Measurements from ENCODE around the gene GPC6. TPM values are rescaled to one million over a fixed set of nuclear protein-coding genes. Genes with fewer than 3 reads are reported as not detected.

GPC6 gene
- polyA plus RNA-seq, 1 of the 3 experiments (the other 2 are of a cell fraction), result 6.7 TPM

- TF ChIP-seq FOXM1 (IDR thresholded peaks at IDR 0.05; ENCODE audit: low read depth) (no peak), RXRA (IDR thresholded peaks at IDR 0.05; ENCODE audit: borderline replicate concordance, low read depth) (no peak), RCOR1 (IDR thresholded peaks at IDR 0.05; ENCODE audit: low read length) (no peak), EP300 (IDR thresholded peaks at IDR 0.05; ENCODE audit: borderline replicate concordance in 1 of 2, low read depth in 1 of 2, low read length in 1 of 2) (no peak), PBX3 (IDR thresholded peaks at IDR 0.05) (no peak)
- TF ChIP-seq, protein P1, sequence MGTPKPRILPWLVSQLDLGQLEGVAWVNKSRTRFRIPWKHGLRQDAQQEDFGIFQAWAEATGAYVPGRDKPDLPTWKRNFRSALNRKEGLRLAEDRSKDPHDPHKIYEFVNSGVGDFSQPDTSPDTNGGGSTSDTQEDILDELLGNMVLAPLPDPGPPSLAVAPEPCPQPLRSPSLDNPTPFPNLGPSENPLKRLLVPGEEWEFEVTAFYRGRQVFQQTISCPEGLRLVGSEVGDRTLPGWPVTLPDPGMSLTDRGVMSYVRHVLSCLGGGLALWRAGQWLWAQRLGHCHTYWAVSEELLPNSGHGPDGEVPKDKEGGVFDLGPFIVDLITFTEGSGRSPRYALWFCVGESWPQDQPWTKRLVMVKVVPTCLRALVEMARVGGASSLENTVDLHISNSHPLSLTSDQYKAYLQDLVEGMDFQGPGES (IDR thresholded peaks at IDR 0.05; ENCODE audit: low read depth, low read length), result no peak
Measured at GRCh38 chr13:94323764-94324758, 1097.5 kb downstream of the GPC6 start (continued).

DNA sequence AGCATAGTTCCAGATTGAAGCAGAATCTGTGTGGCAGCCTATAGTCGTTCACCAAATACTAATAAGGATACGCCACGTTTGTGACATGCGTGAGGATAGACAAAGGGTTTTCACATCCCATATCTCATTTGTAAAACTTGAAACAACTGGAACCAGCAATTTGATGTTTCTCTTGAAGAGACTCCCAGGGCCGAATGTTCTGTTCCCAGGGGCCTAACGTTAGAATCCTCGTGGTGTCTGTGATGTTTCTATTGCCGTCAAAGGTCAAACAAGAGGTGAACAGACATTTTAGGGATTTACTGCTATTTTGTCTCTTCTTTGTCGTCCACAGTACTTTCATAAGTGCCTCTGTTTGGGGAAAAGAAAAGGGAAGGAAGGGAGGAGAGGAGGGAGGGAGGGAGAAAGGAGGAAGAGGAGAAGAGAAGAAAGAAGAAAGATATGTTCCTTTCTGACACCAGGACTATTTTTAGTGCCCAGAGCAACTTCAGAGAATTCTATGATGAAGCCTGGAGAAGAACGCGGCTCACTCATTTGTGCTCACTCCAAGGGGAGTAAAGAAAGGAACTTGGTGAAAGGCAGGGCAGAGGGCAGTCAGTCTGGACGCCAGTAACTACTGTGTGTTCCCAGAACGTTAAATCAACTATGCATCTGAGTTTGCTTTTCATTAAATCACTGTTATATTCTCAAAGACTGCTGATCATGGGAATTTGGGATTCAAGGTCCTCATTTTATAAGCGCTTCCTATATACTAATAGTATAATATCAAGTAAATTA, 1098.3 kb downstream of the GPC6 start:
- H3K4me2 ChIP-seq, result no peak overlapping the region
- H4K20me1 ChIP-seq (ENCODE audit: insufficient read depth), result no peaks in the 10 kb centered on the region
- H3K27ac ChIP-seq (ENCODE audit: low read depth in 2 of 2, low read length in 1 of 2), result no peak overlapping the region
- H3F3A ChIP-seq (replicated peaks; ENCODE audit: insufficient read depth), result peaks cover 5% of the 10 kb centered on the region
- TF ChIP-seq, protein P2, sequence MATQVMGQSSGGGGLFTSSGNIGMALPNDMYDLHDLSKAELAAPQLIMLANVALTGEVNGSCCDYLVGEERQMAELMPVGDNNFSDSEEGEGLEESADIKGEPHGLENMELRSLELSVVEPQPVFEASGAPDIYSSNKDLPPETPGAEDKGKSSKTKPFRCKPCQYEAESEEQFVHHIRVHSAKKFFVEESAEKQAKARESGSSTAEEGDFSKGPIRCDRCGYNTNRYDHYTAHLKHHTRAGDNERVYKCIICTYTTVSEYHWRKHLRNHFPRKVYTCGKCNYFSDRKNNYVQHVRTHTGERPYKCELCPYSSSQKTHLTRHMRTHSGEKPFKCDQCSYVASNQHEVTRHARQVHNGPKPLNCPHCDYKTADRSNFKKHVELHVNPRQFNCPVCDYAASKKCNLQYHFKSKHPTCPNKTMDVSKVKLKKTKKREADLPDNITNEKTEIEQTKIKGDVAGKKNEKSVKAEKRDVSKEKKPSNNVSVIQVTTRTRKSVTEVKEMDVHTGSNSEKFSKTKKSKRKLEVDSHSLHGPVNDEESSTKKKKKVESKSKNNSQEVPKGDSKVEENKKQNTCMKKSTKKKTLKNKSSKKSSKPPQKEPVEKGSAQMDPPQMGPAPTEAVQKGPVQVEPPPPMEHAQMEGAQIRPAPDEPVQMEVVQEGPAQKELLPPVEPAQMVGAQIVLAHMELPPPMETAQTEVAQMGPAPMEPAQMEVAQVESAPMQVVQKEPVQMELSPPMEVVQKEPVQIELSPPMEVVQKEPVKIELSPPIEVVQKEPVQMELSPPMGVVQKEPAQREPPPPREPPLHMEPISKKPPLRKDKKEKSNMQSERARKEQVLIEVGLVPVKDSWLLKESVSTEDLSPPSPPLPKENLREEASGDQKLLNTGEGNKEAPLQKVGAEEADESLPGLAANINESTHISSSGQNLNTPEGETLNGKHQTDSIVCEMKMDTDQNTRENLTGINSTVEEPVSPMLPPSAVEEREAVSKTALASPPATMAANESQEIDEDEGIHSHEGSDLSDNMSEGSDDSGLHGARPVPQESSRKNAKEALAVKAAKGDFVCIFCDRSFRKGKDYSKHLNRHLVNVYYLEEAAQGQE (IDR thresholded peaks at IDR 0.05; ENCODE audit: low read depth, low read length), result no peak
- TF ChIP-seq POLR2AphosphoS5 (IDR thresholded peaks at IDR 0.05; ENCODE audit: low read depth, low read length), result no peak
- TF ChIP-seq TAF1 (IDR thresholded peaks at IDR 0.05; ENCODE audit: borderline replicate concordance, low read depth, low read length), result no peak
- no peak for TF ChIP-seq PBX3 (IDR thresholded peaks at IDR 0.05)
- TF ChIP-seq RFX5 (IDR thresholded peaks at IDR 0.05; ENCODE audit: low read length), result no peak
- TF ChIP-seq MXI1 (IDR thresholded peaks at IDR 0.05; ENCODE audit: low read depth, low read length), result no peak
- TF ChIP-seq TCF12 (IDR thresholded peaks at IDR 0.05), result no peak
- TF ChIP-seq CHD2 (IDR thresholded peaks at IDR 0.05; ENCODE audit: low read length, partially characterized antibody), result no peak
- no peak for TF ChIP-seq JUND (IDR thresholded peaks at IDR 0.05)
- no peak for TF ChIP-seq USF2 (IDR thresholded peaks at IDR 0.05; ENCODE audit: borderline replicate concordance, low read depth, low read length)
- TF ChIP-seq TEAD4 (IDR thresholded peaks at IDR 0.05; ENCODE audit: borderline replicate concordance, insufficient read depth), result no peak
- TF ChIP-seq NRF1 (IDR thresholded peaks at IDR 0.05; ENCODE audit: low read depth, low read length), result no peak
- no peak for TF ChIP-seq EZH2phosphoT487 (IDR thresholded peaks at IDR 0.05; ENCODE audit: borderline replicate concordance, low read depth)
- no peak for TF ChIP-seq RXRA (IDR thresholded peaks at IDR 0.05; ENCODE audit: borderline replicate concordance, low read depth)
- H2AFZ ChIP-seq (ENCODE audit: low read depth), result no peak overlapping the region
- POLR2A ChIA-PET, result no interaction called here
- H3K4me1 ChIP-seq (ENCODE audit: control insufficient read depth in 1 of 2, insufficient read depth in 2 of 2, low read depth in 1 of 2, low read length in 1 of 2), result peaks cover 0 to 6% of the 10 kb centered on the region in 2 experiments; a peak in 2 of 4 replicates
- DNase-seq, result no peak
- H3K4me3 ChIP-seq (ENCODE audit: low read depth in 2 of 2, low read length in 1 of 2), result no peak overlapping the region
- H3K79me2 ChIP-seq (ENCODE audit: insufficient read depth), result no peaks in the 10 kb centered on the region
- no peaks in the 10 kb centered on the region for H3K9me2 ChIP-seq
- 89% methylated on average over 14 of the region's 14 CpGs for WGBS (ENCODE audit: low lambda C conversion rate)
- H3K27me3 ChIP-seq (ENCODE audit: insufficient read depth), result no peaks in the 10 kb centered on the region
- H3K9ac ChIP-seq, result no peak overlapping the region
- no peaks in the 10 kb centered on the region for H3K9me3 ChIP-seq
- CTCF ChIA-PET, result no interaction called here
- no peaks in the 10 kb centered on the region for H3K36me3 ChIP-seq (replicated peaks in 1 of 2; ENCODE audit: control insufficient read depth in 1 of 2, insufficient read depth in 2 of 2, low read length in 1 of 2)
